Erythroblast (primary cell): ENCODE data around the gene KLF7.

Experiments
- GATA1 ChIP-seq: IDR thresholded peaks from 2 replicates; pipeline ENCODE4 v1.6.1; 2011; ENCODE audit warnings: low read depth, mild to moderate bottlenecking, control low read depth, low read length, moderate library complexity
- POLR2A ChIP-seq: IDR thresholded peaks from 2 replicates; pipeline ENCODE4 v1.6.1; 2011; ENCODE audit warnings: mild to moderate bottlenecking, low read length

GRCh38 chr2:207049122-207049521 is 116.6 kb downstream of the KLF7 start:
- no peak for TF ChIP-seq POLR2A
- TF ChIP-seq GATA1: no peak
